CD4-positive, alpha-beta T cell treated with Interleukin-10 for 1 hour (primary cell): ENCODE measurements around the gene PLEKHG4B.
"Not testable (repeated sequence)": the region's sequence is repeated elsewhere in the genome, so short reads cannot be mapped to it uniquely, and the experiment has no call there.

Source experiments
- DNase-seq: peaks from one replicate; pipeline ENCODE4 v3.0.0-alpha.2; 2020

The PLEKHG4B gene

DNA sequence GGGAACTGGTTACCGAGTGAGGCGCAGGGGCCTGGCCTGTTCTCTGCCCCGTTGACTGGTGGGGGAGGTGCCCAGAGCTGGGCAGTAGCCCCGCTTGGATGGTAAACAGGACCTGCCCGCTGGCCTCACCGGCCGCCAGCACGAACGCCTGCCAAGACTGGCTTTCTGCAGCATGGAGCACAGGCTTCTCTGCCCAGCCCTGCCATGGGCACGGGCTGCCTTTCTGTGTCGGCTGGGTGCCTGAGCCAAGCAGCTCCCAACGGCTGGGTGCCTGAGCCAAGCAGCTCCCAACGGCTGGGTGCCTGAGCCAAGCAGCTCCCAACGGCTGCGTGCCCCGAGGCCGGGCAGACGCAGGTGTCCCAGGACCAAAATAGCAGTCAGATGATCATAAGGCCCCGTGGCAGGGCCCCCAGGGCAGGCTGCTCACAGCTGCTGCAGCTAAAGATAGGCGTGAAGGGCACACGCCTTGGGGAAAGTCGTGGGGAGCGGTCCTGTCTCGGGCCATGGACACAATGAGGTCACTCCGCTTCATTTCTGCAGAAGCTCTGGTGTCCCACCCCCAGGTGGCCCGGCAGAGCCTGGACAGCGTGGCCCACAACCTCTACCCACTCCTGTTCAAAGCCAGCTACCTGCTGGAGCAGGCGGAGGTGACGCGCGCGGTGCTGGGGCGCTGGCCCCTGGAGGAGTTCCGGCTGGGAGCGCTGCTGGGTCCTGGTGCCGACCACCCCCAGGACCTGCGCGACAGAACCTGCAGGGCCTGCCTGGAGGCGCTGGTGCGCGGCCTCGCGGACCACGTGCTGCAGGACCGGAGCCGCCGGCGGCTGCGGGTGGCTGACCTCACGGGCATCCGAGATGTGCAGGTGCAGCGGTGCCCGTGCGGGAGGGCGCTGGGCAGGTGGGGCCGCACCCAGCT lies 99.3 kb downstream of the PLEKHG4B start, which contains the start of gene LRRC14B:
TSS of gene LRRC14B (plus strand) at position 460 of the 913 bp plus-strand sequence. CDS start at position 504, 44 bp downstream.
- DNase-seq = no peak

DNA sequence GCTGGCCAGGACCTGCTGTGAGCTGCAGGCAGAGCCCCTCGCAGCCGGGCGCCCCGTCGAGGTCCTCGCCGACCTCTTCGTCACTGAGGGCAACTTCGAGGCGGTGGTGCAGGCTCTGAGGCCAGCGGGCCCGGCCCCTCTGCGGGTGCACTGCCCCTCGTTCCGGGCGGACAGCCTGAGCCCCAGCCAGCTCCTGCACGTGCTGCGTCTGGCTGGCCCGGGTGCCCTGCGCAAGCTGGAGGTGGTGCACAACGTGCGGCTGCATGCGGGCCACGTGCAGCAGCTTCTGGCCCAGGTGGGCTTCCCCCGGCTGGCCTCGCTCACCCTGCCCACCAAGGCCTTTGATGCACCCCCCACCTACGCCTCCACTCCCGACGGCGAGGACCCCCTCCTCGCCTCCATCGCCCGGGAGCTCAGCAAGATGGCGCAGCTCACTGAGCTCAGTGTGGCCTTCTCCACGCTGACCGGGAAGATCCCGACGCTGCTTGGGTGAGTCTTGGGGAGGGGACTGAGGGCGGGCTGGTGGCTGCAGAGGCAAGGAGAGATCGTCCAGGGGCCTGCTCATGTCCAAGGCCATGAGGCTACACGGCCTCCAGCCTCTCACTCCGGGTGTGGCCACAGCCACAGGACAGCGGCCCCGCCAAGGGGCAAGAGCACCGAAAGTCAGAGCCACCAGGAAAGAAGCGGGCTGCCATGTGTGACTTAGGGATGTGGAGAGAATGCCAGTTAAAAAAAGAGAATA lies 100.2 kb downstream of the PLEKHG4B start:
- no peak for DNase-seq

DNA sequence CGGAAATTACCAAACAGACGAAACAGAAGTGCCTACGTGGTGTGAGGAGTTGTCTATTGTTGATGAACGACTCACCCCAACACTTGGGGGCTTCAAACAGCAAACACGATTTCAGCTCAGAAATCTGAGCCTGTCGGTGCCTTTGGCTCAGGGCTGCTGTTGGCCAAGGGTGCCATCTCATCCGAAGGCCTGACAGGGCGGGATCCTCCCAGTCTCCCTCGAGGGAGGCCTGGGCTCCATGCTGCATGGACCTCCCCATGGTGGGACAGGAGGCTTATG lies 100.7 kb downstream of the PLEKHG4B start:
- no peak for DNase-seq

DNA sequence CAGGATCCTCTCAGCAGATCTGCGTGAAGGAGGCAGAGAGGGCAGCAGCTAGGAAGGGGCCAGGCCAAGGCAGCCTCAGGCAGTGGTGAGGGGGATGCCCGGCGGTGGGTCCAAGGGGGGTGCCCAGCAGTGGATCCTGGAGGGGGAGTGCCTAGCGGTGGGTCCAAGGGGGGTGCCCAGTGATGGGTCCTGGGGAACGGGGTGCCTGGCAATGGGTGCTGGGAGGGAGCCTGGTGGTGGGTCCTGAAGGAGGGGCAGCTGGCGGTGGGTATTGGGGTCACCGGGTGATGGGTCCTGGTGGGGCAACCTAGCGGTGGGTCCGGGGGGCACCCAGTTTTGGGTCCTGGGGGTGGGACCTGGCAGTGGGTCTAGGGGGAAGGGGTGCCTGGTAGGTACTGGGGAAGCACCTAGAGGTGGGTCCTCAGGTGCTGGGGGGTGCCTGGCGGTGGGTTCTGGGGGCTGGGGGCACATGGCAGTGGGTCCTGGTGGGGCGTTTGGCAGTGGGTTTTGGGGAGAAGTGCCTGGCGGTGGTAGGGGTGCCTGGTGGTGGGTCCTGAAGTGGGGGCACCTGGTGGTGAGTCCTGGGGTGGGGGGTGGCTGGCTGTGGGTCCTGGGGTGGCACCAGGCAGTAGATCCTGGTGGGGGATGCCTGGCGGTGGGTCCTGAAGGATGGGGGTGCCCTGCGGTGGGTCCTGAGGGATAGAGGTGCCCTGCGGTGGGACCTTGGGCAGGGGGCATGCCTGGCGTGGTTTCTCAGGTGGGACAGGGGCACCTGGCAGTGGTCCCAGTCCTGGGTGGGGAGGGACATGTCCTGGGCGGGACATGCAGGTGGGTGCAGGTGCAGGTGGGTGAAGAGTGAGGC lies 101.2 kb downstream of the PLEKHG4B start:
- no peak for DNase-seq

DNA sequence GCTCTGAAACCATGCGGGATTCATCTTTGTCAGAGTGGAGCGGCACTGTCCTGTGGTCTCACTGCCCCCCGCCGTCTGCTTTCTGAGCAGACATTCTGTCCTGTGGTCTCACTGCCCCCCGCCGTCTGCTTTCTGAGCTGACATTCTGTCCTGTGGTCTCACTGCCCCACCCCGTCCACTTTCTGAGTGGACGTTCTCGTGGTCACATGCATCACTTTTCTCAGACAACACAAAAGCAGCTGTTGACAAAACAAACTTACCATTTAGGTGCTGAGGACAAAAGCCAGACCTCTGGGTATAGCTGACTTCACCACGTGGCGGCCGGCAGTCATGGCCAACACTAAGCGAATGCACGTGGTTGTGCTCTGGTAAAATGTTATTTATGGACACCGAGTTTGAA lies 102.1 kb downstream of the PLEKHG4B start:
- no peak for DNase-seq

DNA sequence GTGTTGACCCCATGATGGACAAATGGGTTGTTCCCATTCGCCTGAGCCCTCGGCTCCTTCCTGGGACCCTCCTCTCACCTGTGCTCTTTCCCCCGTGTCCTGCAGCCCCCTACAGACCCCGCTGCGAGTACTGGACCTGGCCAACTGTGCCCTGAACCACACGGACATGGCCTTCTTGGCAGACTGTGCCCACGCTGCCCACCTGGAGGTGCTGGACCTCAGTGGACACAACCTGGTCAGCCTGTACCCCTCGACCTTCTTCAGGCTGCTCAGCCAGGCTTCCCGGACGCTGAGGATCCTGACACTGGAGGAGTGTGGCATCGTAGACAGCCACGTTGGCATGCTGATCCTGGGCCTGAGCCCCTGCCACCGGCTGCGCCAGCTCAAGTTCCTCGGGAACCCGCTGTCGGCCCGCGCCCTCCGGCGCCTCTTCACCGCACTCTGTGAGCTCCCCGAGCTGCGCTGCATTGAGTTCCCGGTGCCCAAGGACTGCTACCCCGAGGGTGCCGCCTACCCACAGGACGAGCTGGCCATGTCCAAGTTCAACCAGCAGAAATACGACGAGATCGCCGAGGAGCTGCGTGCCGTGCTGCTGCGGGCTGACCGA lies 102.7 kb downstream of the PLEKHG4B start:
- DNase-seq = no peak

DNA sequence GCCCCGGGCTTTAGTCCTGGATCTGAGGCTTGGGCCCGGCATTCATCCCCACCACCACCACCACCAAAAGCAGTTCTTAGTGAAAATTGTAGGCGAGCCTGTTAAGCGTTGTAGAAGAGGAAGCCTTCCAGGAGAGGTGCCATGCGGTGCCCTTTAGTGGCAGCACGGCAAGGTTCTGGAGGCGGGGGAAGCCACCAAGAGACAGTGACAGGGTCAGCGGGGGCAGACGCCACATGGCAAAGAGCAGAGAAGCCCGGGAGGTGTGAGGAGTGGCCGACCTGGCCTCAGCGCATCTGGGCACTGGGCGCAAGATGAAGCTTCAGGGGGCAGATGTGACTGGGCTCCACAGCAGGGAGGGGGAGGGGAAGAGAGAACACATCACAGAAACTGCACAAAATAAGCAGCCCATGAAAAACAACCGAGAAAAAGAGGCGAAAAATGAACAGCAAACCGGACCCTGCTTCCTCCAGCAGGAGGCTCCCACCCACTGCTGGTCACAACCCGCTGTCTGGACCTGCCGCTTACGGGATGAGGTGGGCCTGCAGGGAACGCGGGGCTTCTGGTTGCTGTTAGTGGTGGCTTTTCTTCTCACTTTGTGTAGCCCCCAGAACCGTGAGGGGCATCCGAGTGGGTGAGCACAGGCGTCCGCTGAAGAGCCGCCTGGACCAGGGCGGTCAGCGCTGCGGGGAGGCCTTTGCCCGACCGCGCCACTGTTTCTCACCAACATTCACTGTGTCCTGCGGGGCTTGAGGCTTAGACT lies 103.6 kb downstream of the PLEKHG4B start:
- DNase-seq = no peak

DNA sequence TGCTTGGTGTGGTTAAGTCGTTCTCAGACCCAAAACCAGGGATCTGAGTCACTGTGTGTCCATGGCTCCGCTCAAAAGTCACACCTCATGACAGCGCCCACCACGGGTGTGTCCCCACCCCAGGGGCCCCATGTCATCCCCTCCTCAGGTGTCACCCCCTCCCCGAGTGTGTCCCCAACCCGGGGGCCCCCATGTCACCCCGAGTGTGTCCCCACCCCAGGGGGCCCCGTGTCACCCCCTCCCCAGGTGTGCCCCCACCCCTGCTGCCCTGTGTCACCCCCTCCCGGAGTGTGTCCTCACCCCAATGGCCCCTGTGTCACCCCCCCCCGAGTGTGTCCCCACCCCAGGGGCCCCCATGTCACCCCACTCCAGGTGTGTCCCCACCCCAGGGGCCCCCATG lies 104.4 kb downstream of the PLEKHG4B start:
- no peak for DNase-seq

DNA sequence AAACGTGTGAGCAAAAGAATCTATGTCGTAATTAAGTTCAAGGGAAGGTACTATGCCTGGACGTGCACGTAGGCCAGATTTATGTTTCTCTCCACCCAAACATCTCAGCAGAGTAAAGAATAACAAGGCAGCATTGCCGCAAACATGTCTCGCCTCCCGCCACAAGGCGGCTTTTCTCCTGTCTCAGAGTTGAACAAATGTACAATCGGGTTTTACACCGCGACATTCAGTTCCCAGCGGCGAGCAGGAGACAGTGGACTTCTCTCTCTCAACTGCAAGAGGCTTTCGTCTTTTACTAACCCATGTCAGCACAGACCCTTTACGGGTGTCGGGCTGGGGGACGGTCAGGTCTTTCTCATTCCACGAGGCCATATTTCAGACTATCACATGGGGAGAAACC lies 105.1 kb downstream of the PLEKHG4B start:
- DNase-seq = not testable (repeated sequence)

DNA sequence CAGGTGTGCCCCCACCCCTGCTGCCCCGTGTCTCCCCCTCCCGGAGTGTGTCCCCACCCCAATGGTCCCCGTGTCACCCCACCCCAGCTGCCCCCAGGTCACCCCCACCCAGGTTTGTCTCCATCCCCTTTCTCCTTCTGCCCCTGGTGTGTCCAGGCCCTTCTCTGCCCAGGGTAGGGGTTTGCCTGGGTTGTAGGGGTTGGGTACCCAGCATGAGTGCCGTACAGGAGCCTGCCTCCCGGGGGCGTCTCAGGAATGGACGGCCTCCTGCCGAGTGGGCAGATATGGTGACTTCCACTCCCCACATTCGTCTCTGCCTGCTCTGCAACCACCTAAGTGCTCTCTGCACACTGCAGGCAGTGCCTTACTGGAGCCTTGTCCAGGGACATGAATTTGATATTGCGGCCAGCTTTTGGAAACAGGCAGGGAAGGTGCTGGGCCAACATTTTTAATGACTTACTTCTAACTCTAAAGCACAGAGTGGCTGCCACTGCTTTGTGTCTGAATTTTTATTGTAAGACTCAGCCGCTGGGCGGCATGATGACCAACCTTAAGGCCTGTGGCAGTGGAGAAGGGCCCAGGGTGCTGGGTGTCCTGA lies 106.0 kb downstream of the PLEKHG4B start:
- no peak for DNase-seq

DNA sequence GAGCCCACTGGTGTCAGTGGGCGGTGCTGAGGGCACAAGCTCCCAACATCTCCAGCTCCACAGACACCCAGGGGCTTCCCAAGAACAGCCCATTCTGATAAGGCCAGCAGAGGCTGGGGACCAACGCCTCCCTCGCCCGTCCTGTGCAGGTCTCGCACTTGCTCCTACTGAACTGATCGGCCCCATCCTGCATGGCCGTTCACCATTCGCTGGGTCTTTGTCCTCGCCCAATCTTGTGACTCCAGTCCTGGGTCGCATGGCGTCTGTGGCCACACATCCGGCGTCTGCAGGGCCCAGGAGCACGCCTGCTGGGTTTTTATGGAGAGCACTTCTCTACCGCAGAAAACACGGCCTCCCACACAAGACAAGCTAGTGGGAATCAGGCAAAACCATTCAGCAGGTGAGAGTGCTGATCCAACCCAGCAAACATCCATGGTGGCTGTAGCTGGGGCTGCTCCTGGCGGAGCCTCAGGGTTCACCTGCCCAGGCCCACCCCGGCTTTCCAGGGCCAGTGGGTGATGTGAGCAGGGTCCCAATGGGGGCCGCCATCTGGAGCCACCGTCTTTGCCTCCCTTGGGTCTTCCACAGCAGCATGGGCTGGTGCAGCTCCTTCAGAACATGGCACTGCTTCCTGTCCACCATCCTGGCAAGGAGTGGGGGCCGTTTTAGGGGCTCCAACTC lies 106.7 kb downstream of the PLEKHG4B start:
- no peak for DNase-seq

DNA sequence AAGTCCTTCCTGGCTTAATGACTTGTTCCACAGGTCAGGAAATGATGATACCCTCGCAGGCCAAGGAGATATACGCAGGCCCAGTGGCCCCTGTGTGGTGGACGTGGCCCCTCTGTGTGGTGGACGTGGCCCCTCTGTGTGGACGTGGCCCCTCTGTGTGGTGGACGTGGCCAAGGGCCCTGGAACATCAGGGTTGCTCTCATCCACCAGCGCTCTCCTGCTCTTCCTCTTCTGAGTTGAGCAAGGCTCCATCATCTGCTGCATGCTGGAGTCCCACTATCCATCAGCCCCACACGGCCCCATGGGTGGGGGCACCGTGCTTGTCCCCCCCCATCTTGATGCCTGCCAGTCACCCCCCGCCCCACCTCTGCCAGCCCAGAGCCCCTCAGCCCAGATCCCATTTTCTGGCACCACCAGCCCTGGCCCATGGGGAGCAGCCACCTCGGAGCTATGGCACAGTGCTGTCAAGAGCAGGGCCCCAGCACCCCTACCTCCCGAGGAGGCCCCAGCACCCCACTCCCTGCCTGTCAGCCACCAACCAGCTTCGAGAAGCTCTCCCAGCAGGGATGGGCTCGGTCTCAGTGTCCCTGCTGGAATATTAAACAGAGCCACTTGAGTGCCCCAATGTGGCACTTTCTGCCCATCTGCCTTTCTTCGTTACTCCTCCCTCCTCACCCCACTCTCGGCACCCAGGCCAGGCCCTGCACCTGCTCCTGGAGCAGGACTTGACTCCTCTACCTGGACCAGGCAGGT lies 107.4 kb downstream of the PLEKHG4B start:
- no peak for DNase-seq

DNA sequence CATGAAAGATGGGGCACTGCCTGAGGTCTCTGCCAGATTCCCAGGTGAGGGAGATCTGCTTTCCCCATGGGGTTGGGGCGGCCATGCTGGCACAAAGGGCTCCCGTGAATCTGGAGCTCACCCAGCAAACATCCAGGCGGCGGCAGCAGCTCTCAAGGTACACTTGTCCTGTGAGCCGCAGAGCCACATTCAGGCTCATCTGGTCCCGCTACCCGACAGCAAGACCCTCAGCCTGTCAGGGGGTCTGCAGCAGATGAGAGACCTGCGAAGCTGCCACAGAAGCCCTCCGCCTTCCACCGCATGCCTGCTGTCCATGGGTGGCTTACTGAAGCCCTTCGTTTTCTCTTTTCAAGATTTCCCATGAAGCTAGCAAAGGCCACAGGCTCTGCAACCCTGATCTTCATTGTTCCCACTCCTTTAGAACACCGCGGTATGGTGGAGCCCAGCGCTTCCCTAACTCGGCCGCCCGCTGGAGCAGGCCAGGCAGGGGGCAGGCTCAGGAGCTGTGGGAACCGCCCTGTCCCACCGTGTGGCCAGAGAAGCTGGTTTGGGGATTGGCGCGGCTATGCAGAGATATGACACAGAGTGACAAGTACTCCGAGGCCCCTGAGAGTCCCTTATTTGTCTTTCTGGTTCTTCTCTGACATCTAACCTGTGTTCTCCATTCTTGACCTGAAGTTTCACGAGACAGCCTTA lies 108.1 kb downstream of the PLEKHG4B start:
- no peak for DNase-seq

DNA sequence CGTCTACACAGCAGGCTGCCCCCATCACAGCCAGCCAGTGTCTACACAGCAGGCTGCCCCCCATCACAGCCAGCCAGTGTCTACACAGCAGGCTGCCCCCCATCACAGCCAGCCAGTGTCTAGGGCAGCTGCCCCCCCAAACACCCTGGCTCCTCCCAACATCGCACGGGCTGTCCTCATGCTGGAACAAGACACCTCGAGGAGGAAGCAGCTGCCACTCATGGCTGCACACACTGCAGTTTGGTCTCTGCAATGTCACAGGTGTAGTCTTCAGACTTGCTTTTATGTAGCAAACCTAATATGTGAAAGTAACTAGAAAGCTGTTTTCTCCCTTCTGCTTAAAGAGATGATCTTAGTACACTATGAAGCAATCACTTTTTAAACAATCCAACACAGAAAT lies 109.0 kb downstream of the PLEKHG4B start:
- no peak for DNase-seq

DNA sequence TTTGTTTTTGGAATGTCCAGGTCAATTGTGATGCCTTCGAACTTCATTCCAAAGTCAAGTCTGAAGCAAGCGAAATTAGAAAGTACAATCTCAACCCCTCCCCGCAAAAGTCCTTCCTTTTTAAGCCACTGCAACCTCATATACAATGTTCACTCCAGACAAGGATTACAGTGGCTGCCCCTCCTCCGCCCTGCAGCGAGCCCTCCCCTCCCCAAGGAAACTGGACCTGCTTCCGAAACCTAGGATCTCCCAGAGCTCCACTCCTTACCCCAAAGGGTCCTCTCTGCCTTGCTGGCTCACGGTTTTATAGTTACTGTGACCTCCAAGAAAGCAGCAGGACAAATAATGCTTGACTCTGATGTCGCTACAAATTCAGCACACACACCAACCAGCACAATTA lies 109.7 kb downstream of the PLEKHG4B start:
- no peak for DNase-seq

DNA sequence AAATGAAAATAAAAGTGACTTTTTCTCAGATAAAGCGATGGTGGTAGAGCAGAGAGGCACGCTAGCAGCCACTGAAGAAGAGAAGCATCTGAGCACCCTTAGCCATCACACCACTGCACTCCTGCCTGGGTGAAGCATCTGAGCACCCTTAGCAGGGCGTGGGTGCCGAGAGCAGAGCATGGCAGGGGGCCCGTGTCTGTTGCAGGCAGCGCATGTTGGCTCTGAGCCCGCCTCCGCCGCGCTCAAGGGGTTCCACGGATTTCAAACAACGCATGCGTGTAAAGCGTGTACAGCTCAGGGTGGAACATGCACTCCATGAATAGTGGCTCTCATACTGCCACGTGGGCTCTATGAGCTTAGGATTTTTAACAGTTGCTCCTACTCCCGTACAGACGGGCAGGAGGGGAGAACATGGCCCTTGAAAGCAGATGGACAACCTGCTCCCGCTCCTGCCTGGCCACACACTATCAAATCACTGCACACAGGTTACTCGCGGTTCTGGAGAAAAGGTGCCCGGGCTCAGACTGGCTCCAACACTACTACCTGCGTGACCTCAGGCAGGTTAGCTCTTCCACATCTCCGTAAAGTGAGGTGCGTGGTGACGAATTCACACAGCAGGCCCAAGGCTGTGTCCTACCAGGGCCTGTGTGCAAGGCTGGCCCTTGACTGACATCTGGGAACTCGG lies 111.4 kb downstream of the PLEKHG4B start:
- no peak for DNase-seq

DNA sequence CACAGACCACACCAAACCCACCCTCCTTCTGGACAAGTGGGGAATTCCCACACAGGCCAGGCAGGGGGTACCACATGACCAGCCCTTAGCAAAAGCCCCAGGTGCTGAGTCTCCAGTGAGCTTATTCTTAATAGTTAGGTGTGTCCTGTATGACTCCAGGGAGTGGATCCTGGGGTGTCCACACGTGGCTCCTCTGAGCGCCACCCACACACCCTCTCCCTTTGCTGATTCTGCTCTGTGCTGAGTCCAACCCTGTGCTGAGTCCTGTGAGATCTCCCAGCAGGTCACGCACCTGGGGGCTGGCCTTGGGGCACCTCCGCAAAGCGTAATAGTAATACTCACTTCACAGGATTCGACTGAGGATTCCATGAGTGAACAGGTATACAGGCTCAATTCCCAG lies 112.0 kb downstream of the PLEKHG4B start:
- DNase-seq = no peak

DNA sequence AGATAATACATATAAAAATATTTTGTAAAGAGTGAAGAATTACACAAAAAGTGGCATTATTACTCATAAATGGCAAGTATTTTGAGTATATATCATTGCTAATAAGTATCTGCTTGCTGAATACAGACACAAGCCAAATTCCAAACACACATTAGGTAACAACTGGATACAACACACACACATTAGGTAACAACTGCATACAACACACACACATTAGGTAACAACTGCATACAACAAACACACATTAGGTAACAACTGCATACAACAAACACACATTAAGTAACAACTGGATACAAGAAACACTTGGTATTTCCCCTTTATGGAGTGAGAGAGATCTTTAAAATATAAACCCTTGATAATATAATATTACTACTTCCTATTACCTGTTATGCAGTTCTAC lies 112.5 kb downstream of the PLEKHG4B start:
- DNase-seq = no peak
